GM12864 (cell line): ENCODE results near the gene APOA5.
"Not testable (repeated sequence)": the region's sequence is repeated elsewhere in the genome, so short reads cannot be mapped to it uniquely, and the experiment has no call there.

Source experiments
- DNase-seq: peaks from one replicate; pipeline ENCODE4 v3.0.0-alpha.2; 2011; ENCODE audit warnings: low read depth
- H3K4me3 ChIP-seq: 2 replicates; pipeline ENCODE4 v1.5.1; 2011; ENCODE audit warnings: mild to moderate bottlenecking, low read depth, low read length, control low read depth
- TF ChIP-seq, protein P1 (sequence below): IDR thresholded peaks from 2 replicates; pipeline ENCODE4 v1.5.1; 2011; ENCODE audit warnings: low read depth, mild to moderate bottlenecking, moderate library complexity, low read length, control low read depth, inconsistent platforms; ENCODE audit errors: missing control alignments

Gene APOA5

DNA sequence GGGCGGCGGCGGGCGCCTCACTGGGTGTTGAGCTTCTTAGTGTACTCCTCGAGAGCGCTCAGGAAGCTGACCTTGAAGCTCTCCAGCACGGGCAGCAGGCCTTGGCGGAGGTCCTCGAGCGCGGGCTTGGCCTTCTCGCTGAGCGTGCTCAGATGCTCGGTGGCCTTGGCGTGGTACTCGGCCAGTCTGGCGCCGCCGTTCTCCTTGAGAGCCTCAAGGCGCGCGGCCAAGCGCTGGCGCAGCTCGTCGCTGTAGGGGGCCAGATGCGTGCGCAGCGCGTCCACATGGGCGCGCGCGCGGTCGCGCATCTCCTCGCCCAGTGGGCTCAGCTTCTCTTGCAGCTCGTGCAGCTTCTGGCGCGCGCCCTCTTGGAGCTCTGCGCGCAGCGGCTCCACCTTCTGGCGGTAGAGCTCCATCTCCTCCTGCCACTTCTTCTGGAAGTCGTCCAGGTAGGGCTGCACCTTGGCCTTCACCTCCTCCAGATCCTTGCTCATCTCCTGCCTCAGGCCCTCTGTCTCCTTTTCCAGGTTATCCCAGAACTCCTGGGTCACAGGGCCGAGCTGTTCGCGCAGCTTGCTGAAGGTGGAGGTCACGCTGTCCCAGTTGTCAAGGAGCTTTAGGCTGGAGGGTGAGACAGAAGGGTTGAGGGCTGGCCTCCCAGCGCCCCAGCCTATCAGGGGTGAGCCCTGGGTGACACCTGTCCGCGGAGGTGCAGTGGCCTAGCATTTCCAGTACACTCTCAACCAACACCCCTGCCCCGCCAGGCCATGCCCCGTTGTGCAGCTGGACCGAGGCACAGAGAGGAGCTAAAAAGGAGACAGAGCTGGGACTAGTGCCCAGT is 44.3 kb upstream of the APOA5 start:
- DNase-seq = peak; percentile 64
- H3K4me3 ChIP-seq = peak overlapping the region; percentile 51
- TF ChIP-seq, protein P1, sequence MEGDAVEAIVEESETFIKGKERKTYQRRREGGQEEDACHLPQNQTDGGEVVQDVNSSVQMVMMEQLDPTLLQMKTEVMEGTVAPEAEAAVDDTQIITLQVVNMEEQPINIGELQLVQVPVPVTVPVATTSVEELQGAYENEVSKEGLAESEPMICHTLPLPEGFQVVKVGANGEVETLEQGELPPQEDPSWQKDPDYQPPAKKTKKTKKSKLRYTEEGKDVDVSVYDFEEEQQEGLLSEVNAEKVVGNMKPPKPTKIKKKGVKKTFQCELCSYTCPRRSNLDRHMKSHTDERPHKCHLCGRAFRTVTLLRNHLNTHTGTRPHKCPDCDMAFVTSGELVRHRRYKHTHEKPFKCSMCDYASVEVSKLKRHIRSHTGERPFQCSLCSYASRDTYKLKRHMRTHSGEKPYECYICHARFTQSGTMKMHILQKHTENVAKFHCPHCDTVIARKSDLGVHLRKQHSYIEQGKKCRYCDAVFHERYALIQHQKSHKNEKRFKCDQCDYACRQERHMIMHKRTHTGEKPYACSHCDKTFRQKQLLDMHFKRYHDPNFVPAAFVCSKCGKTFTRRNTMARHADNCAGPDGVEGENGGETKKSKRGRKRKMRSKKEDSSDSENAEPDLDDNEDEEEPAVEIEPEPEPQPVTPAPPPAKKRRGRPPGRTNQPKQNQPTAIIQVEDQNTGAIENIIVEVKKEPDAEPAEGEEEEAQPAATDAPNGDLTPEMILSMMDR = peak; percentile 76

DNA sequence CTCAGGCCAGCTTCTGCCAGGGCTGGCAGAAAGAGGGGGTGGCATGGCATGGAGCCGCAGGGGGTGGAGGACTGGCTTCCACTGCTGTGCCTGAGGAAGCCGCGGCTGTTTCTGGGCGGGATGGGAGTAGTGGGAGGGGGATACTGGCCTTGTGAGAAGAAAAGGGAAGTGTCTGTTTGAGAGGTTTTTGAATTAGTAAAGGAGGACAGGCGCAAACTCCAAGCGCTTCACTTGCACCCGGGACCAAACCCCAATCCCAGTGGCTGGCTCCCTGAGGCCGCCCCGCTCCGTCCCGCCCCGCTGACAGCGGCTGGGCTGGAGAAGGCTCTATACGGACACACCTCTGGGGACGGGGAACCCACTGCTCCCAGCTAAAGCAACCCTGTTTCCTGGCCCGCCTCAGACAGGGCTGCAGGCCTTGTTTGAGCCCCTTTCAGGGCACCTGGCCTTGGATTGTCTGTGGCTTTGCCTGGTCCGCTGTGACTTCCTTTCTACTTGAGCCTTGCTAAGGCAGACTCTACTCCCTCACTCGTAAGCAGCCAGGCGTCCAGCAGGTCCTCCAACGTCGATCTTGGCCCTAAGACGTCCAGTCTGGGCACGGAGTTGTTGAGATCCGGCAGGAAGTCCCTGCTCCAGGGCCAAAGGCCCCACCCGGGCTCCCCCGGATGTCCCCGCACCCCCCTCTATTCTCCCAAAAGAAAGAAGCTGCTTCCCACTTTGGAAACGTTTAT is 43.5 kb upstream of the APOA5 start:
- TF ChIP-seq, protein P1 = no peak
- peak overlapping the region; percentile 51 for H3K4me3 ChIP-seq
- DNase-seq = no peak

DNA sequence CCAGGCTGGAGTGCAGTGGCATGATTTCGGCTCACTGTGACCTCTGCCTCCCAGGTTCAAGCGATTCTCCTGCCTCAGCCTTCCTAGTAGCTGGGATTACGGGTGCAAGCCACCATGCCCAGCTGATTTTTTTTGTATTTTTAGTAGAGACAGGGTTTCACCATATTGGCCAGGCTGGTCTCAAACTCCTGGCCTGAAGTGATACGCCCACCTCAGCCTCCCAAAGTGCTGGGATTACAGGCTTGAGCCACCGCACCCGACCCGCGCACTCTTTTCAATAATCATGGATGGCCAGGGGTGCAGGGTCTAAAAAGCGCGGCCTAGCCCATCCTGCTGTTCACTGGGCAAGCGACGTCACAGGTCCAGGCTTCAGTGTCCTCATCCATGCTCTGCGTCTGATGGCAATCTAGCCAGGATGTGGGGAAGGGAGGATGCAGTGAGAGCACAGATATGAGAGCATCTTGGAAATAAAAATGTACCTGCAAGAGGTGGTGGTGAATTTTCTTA is 42.9 kb upstream of the APOA5 start:
- not testable (repeated sequence) for H3K4me3 ChIP-seq, DNase-seq

DNA sequence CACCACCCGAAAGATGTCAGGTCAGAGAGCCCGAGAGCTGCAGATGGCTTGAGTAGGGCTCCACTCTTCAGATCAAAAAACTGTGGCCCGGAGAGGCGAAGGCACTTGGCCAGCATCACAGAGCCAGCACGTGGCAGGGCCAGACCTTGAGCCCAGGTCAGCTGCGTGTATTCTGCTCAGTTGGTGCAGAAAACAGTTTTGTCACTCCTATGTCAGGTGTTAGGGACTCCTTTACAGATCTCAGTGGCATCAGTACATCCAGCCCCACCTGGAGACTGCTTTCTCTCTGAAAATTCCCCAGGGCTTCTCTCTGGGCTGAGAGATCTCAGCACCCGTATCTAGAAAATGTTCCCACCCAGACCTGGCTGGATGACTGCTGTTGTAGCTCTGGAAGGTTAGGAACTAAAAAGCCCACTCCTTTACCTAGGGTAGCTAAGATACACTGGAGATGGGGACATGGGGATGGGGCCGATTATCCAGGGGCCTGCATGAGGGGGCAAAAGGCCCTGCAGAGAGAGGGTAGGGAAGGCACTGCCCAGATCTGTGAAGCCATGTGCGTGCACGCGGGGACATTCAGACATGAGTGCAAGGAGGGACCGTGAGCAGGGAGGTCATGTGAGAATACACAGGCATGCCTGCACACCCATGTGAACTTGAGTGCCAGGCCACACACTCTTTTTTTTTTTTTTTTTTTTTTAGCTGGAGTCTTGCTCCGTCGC is 42.3 kb upstream of the APOA5 start:
- TF ChIP-seq, protein P1 = no peak
- no peak for DNase-seq
- H3K4me3 ChIP-seq = no peak overlapping the region

DNA sequence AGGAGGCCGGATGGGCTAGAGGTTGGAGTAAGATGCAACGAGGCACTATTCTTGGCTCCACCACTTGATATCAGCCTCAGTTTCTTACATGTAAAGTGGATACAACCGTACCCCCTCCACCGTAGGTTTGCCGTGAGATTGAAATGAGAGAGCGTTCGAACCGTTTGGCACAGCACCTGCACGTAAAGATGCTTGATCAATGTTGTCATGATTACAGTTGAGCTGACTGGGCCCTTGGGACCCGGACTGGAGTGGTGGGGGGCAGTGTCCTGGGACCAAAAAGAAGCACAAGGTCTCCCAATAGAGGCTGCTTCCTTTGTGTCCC is 41.8 kb upstream of the APOA5 start:
- no peak overlapping the region for H3K4me3 ChIP-seq
- TF ChIP-seq, protein P1 = no peak
- DNase-seq = no peak

DNA sequence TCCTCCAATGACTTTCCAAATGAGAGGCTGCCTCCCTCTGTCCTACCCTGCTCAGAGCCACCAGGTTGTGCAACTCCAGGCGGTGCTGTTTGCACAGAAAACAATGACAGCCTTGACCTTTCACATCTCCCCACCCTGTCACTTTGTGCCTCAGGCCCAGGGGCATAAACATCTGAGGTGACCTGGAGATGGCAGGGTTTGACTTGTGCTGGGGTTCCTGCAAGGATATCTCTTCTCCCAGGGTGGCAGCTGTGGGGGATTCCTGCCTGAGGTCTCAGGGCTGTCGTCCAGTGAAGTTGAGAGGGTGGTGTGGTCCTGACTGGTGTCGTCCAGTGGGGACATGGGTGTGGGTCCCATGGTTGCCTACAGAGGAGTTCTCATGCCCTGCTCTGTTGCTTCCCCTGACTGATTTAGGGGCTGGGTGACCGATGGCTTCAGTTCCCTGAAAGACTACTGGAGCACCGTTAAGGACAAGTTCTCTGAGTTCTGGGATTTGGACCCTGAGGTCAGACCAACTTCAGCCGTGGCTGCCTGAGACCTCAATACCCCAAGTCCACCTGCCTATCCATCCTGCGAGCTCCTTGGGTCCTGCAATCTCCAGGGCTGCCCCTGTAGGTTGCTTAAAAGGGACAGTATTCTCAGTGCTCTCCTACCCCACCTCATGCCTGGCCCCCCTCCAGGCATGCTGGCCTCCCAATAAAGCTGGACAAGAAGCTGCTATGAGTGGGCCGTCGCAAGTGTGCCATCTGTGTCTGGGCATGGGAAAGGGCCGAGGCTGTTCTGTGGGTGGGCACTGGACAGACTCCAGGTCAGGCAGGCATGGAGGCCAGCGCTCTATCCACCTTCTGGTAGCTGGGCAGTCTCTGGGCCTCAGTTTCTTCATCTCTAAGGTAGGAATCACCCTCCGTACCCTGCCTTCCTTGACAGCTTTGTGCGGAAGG is 40.9 kb upstream of the APOA5 start:
- no peak for DNase-seq
- H3K4me3 ChIP-seq = no peak overlapping the region
- TF ChIP-seq, protein P1 = peak; percentile 9
